Dedifferentiated amniotic fluid mesenchymal stem cell (primary cell): ENCODE data around the gene VSIG10.
A peak's percentile ranks its signal among the peaks of the same experiment; 100 is the strongest.
"Not testable (repeated sequence)": the region's sequence is repeated elsewhere in the genome, so short reads cannot be mapped to it uniquely, and the experiment has no call there.

ENCODE experiments used
- DNase-seq: peaks from one replicate; pipeline ENCODE4 v3.0.0-alpha.2; 2016; ENCODE audit errors: extremely low spot score

Gene VSIG10

GRCh38 chr12:118103601-118104382 is at the start of gene VSIG10:
Gene VSIG10 (minus strand): TSS chr12:118104011. CDS start chr12:118103671, 340 bp downstream.
- DNase-seq: peak; percentile 16

GRCh38 chr12:118151755-118152154 is 47.9 kb upstream of the VSIG10 start:
- no peak for DNase-seq

- DNase-seq: no peak
These were observed 46.8 kb upstream of the VSIG10 start for GRCh38 chr12:118150625-118151024.

GRCh38 chr12:118148287-118148686 is 44.5 kb upstream of the VSIG10 start:
- DNase-seq: no peak

GRCh38 chr12:118145798-118146156 is 42.0 kb upstream of the VSIG10 start:
- no peak for DNase-seq

GRCh38 chr12:118145113-118145797 is 41.4 kb upstream of the VSIG10 start:
- no peak for DNase-seq

GRCh38 chr12:118144499-118144898 is 40.7 kb upstream of the VSIG10 start:
- no peak for DNase-seq

GRCh38 chr12:118140825-118141224 is 37.0 kb upstream of the VSIG10 start:
- DNase-seq: no peak

GRCh38 chr12:118137148-118137678 is 33.4 kb upstream of the VSIG10 start:
- DNase-seq: no peak

GRCh38 chr12:118136559-118137003 is 32.8 kb upstream of the VSIG10 start:
- peak; percentile 38 for DNase-seq

- DNase-seq: peak; percentile 94
These were observed 32.2 kb upstream of the VSIG10 start, which contains the start of gene PEBP1 for GRCh38 chr12:118135788-118136558. Gene PEBP1 (plus strand): TSS chr12:118136124. CDS start chr12:118136210, 86 bp downstream.

GRCh38 chr12:118129436-118129835 is 25.6 kb upstream of the VSIG10 start:
- DNase-seq: not testable (repeated sequence)

- no peak for DNase-seq
These were observed 24.1 kb upstream of the VSIG10 start for GRCh38 chr12:118127867-118128266.

- DNase-seq: no peak
These were observed 22.4 kb upstream of the VSIG10 start for GRCh38 chr12:118126119-118126757.

- DNase-seq: no peak
These were observed 21.9 kb upstream of the VSIG10 start for GRCh38 chr12:118125743-118126118.

- no peak for DNase-seq
These were observed 20.6 kb upstream of the VSIG10 start for GRCh38 chr12:118124333-118124874.

- DNase-seq: no peak
These were observed 18.5 kb upstream of the VSIG10 start for GRCh38 chr12:118122264-118122663.

- DNase-seq: peak; percentile 29
These were observed 17.0 kb upstream of the VSIG10 start for GRCh38 chr12:118120579-118121363.

GRCh38 chr12:118119449-118119879 is 15.7 kb upstream of the VSIG10 start:
- DNase-seq: no peak

- DNase-seq: no peak
These were observed 5.3 kb upstream of the VSIG10 start for GRCh38 chr12:118109088-118109487.
